Ovary (tissue), 3 donors: ENCODE measurements around the gene POGZ.

Experiments
- EP300 ChIP-seq: sonication (generic); formaldehyde crosslinking; IDR thresholded peaks from one replicate; pipeline ENCODE4 v1.6.1; 2017; ENCODE audit warnings: antibody characterized with exemption
- POLR2A ChIP-seq: fragments of 450-650 bp; IDR thresholded peaks from one replicate; pipeline ENCODE4 v1.6.1; 2017; ENCODE audit warnings: antibody characterized with exemption, mild to moderate bottlenecking, moderate library complexity
- TF ChIP-seq, protein P1 (sequence below), 3 donors: fragments of 450-650 bp in 2 of 3; fragments of 200-600 bp in 1 of 3; IDR thresholded peaks; one replicate each; pipeline versions ENCODE4 v1.5.1 to v1.8.0; 2016 to 2022; ENCODE audit warnings: antibody characterized with exemption in 3 of 3, mild to moderate bottlenecking in 1 of 3
- donor health status: DM: no; HTN: no; CAD: no.

DNA sequence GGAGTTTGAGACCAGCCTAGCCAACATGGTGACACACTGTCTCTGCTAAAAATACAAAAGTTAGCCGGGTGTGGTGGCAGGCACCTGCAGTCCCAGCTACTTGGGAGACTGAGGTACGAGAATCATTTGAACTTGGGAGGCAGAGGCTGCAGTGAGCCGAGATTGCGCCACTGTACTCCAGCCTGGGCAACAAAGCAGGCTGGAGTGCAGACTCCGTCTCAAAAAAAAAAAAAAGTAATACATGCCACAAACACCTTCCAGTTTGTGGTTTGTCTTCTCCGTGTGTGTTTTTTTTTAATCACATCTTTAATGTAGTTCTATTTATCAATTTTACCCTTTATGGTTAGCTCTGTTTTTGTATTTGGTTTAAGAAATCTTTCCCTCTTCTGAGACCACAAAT lies 22.3 kb downstream of the POGZ start:
- TF ChIP-seq, protein P1, sequence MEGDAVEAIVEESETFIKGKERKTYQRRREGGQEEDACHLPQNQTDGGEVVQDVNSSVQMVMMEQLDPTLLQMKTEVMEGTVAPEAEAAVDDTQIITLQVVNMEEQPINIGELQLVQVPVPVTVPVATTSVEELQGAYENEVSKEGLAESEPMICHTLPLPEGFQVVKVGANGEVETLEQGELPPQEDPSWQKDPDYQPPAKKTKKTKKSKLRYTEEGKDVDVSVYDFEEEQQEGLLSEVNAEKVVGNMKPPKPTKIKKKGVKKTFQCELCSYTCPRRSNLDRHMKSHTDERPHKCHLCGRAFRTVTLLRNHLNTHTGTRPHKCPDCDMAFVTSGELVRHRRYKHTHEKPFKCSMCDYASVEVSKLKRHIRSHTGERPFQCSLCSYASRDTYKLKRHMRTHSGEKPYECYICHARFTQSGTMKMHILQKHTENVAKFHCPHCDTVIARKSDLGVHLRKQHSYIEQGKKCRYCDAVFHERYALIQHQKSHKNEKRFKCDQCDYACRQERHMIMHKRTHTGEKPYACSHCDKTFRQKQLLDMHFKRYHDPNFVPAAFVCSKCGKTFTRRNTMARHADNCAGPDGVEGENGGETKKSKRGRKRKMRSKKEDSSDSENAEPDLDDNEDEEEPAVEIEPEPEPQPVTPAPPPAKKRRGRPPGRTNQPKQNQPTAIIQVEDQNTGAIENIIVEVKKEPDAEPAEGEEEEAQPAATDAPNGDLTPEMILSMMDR (IDR thresholded peaks at IDR 0.05): no peak
- TF ChIP-seq POLR2A (no peak), EP300 (no peak)
